ENCODE data around the gene HMGN1.

HMGN1 gene

GRCh38 chr21:39334611-39335010 lies 14.3 kb downstream of the HMGN1 start:
- DNase-seq (ENCODE audit: low read depth in 2 of 3, low spot score in 2 of 3), result no peak

GRCh38 chr21:39332175-39332574 lies 16.7 kb downstream of the HMGN1 start:
- DNase-seq (ENCODE audit: low read depth in 2 of 3, low spot score in 2 of 3), result no peak

GRCh38 chr21:39330001-39330400 lies 18.9 kb downstream of the HMGN1 start:
- DNase-seq (ENCODE audit: low read depth in 2 of 3, low spot score in 2 of 3), result no peak

DNA sequence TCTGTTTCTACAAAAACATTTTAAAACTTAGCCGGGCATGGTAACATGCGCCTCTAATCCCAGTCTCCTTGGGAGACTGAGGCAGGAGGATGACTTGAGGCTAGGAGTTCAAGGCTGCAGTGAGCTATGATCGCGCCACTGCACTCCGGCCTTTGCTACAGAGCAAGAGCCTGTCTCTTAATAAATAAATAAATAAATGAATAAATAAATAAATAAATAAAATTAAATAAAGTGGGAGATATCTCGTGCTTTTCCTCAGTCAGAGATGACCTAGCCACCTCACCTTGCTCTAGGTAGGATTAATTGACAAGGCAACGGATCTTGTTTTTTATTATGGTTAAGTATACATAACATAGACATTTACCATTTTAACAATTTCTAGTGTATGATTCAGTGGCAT lies 21.2 kb downstream of the HMGN1 start:
- no peak for DNase-seq (ENCODE audit: low read depth in 2 of 3, low spot score in 2 of 3)

DNA sequence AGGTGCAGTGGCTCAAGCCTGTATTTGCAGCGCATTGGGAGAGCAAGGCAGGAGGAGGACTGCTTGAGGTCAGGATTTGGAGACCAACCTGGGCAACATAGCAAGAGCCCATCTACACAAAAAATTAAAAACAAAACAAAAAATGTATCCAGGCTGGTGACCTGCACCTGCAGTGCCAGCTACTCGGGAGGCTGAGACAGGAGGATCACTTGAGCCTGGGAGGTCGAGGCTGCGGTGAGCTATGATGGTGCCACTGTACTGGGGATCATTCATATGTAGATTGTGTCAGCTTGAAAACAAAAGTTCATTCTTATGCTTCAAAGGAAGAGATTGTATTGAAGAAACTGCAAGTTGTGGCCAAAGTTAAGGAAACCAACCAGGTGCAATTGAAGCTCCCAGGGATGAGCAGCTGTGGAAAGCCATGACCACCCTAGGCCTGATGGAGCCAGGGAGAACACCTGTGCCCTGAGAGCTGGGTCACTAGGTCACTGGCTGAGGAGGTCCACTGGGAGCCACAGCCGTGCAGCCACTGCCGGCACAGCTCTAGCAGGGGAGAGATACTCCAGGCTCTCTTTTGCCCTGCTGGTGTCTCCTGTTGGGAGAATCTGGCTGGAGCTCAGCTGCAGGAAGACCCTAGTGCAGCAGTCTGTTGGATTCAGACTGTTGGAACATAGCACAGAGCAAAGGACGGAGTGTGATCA lies 22.1 kb downstream of the HMGN1 start:
- DNase-seq (ENCODE audit: low read depth in 2 of 3, low spot score in 2 of 3), result no peak

DNA sequence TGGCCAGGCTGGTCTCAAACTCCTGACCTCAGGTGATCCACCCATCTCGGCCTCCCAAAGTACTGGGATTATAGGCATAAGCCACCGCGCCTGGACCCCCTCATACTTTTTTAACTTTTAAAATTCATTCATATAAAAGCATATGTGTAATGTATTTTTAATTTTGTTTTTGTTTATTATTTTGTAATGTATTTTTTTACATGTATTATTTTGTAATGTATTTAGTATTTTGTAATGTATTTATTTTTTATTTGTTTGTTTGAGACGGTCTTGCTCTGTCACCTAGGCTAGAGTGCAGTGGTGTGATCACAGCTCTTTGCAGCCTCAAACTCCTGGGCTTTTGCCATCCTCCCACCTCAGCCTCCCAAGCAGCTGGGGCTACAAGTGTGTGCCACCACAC lies 23.4 kb downstream of the HMGN1 start:
- DNase-seq (ENCODE audit: low read depth in 2 of 3, low spot score in 2 of 3), result no peak

DNA sequence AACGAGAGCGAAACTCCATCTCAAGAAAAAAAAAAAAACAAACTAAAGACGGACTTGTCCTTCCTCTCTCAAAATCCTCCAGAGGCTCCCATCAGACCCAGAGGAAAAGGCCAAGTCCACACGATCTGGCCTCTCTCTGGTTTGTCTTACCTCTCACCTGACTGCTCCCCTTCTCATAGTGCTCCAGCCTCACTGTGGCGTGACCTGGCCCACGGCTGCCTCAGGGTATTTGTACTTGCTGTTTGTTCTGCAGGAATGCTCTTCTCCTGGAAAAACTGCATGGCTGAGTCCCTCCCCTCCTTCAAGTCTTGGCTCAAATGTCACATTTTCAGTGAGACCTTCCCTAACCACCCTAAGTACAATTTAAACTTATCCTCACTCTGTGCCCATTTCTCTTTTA lies 27.5 kb downstream of the HMGN1 start:
- no peak for DNase-seq (ENCODE audit: low read depth in 2 of 3, low spot score in 2 of 3)

- no peak for DNase-seq (ENCODE audit: low read depth in 2 of 3, low spot score in 2 of 3)
Measured at GRCh38 chr21:39319814-39320332, 29.0 kb downstream of the HMGN1 start.

GRCh38 chr21:39319251-39319756 lies 29.6 kb downstream of the HMGN1 start:
- DNase-seq (ENCODE audit: low read depth in 2 of 3, low spot score in 2 of 3), result no peak

- DNase-seq (ENCODE audit: low read depth in 2 of 3, low spot score in 2 of 3), result no peak
Measured at GRCh38 chr21:39318091-39318959, 30.6 kb downstream of the HMGN1 start.

DNA sequence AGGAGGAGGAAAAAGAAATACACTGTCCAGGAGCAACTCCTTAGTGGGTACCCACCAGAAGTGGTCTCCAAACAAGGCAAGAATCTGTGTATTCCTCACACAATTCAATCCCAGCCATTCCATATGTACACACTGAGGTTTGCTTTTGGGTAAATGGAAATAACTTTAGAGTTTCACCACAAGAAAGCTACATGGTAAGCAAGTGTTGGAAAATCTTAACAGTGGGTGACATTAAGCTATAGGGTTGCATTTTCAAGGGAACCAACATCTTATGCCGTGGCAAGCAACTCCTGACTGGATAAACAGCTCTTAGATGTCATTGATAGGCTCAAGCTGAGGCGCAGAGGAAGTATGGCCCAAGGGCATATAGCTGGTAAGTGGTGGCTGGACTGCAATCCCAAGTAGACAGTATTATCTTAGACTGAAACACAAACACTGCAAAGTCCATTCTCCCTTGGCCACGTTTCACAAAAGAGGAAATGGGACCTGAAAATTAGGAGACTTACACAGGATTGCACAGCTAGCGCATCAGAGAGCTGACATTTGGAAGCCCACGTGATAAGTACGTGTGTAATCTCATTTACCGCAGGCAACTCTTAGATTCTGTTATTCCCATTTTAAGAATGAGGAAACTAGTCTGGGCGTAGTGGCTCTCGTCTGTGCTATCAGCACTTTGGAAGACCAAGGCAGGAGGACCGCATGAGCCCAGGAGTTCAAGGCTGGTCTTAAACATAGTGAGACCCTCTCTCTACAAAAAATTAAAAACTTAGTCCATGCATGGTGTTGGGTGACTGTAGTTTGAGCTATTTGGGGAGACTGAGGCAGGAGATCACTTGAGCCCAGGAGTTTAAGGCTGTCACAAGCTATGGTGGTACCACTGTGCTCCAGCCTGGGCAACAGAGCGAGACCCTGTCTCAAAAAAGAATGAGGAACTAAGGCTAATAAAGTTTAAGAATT lies 31.5 kb downstream of the HMGN1 start:
- DNase-seq (ENCODE audit: low read depth in 2 of 3, low spot score in 2 of 3), result no peak

- no peak for DNase-seq (ENCODE audit: low read depth in 2 of 3, low spot score in 2 of 3)
Measured at GRCh38 chr21:39316729-39317128, 32.2 kb downstream of the HMGN1 start.

- no peak for DNase-seq (ENCODE audit: low read depth in 2 of 3, low spot score in 2 of 3)
Measured at GRCh38 chr21:39315603-39316445, 33.1 kb downstream of the HMGN1 start.

DNA sequence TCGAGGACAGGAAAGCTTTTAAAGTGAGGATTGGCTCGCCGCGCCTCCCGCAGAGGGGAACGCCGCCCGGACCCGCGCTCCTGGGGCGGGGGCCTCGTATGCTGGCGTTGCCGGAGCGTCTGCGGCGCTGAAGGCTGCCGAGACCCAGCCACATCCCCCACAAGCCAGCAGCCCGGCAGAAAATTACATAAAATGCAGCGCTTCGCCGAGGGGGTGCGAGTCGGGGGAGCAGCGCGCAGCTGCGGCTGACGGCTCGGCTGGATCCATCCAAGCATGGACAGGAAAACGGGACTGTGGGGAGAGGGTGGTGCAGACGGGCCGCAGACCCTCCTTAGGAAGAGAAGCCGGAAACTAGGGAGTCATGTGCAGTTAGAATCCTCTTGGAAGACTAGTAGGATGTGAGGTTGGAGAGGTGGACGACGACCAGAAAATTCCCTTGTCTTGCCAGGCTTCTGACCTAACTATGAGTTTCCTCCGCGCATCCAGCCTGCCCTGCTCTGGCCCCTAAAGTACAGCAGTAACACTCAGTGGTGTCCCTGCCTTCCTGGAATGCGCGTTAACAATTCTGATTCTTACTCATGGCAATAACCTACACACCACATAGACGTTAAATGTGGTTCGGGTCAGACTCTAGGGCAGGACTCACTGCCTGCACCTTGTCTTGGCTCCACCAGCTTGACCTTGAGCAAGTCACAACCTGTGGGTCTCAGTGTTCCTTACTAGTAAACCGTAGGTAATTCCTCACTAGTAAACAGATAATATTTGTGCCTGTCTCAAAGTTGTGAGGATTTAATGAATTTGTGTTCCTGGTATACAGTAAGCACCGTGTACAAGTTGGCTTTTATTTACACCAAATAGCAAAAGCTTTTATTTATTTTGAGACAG lies 34.5 kb downstream of the HMGN1 start:
- peak; percentile 17 to 31 (median 30) for DNase-seq (ENCODE audit: low read depth in 2 of 3, low spot score in 2 of 3)

DNA sequence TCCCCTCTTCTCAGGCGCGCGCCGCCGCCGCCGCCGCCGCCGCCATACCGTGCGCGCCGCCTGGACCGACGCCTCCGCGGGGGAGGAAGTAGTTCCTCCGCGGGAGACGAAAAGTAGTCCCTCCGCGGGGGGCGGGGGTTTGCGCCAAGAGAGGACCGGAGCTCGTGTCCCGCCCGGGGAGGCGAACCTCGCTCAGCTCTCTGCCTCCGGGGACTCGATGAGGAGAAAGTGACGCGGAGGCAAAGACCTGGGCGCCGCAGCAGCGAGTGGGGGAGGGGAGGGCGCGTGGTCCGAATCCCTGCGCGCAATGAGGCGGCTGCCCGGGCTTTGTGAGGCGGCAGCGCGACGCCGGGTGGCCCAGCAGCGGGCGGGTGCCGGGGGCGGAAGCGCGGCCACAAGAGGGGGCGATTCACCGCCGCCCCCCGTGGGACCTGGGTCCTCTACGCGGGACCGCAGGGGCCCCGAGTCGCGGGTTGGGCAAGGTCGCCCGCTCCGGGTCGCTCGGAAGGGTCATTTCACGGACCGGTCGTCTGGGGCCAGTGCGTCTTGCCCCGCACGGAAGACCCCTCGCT lies 35.2 kb downstream of the HMGN1 start, which contains the start of gene BRWD1:
BRWD1 (minus strand) TSS at position 62 of the 572 bp plus-strand sequence. CDS start 141 bp downstream, outside the sequence.
- DNase-seq (ENCODE audit: low read depth in 2 of 3, low spot score in 2 of 3), result peak; percentile 57 to 69 (median 61)

DNA sequence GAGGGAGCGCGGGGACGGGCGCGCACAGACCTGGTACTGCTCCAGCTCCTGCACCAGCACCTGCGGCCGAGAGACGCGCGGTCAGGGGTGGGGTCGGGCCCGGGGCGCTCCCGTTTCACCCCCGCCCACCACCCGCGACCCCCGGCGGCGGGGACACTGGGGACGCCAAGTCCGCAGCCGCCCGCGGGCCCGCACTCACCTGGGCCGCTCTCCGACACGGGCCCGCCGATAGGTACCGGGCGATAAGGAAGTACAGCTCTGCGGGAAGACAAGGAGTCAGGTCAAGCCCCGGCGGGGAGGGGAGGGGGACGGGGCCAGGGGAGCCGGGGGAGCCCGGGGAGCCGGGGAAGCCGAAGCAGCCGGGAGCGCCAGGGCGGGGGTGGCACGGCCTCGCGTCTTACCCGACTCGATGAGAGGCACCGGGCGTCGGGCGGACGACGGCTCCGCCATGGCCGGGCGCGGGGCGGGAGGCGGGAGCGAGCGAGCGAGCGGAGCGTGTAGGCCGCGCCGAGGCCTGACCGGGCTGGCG lies 35.8 kb downstream of the HMGN1 start:
- peak in 1 of 3 experiments; percentile 24 for DNase-seq (ENCODE audit: low read depth in 2 of 3, low spot score in 2 of 3)

- peak; percentile 90 to 95 (median 93) for DNase-seq (ENCODE audit: low read depth in 2 of 3, low spot score in 2 of 3)
Measured at GRCh38 chr21:39312112-39313041, 36.5 kb downstream of the HMGN1 start.
